Cardiac muscle cell (in vitro differentiated cells and primary cell): ENCODE results near the gene HS6ST3. TPM values are rescaled to one million over a fixed set of nuclear protein-coding genes. Genes with fewer than 3 reads are reported as not detected.

ENCODE experiments used
- DNase-seq, 2 donors: peaks; one replicate each; pipeline versions ENCODE4 v3.0.0 to v3.0.0-alpha.2; 2010 to 2017; ENCODE audit warnings: low read depth in 1 of 2, low spot score in 1 of 2
- H3K27ac ChIP-seq: fragments of 200-600 bp; sonication (generic); 2 replicates; pipeline ENCODE4 v1.5.1; 2016
- H3K27me3 ChIP-seq: fragments of 200-600 bp; sonication (generic); 2 replicates; pipeline ENCODE4 v1.6.0; 2016; ENCODE audit warnings: control low read depth
- H3K36me3 ChIP-seq: fragments of 200-600 bp; sonication (generic); 2 replicates; pipeline ENCODE4 v1.5.1; 2016; ENCODE audit warnings: control low read depth
- H3K4me1 ChIP-seq: fragments of 200-600 bp; sonication (generic); 2 replicates; pipeline ENCODE4 v1.8.1; 2017; ENCODE audit warnings: low read depth, mild to moderate bottlenecking, mixed run types
- H3K4me3 ChIP-seq: fragments of 200-600 bp; sonication (generic); 2 replicates; pipeline ENCODE4 v1.5.1; 2016; ENCODE audit warnings: mild to moderate bottlenecking
- H3K9me3 ChIP-seq: fragments of 200-600 bp; sonication (generic); 2 replicates; pipeline ENCODE4 v1.5.1; 2017; ENCODE audit warnings: low read depth, mild to moderate bottlenecking, control low read depth
- CTCF ChIP-seq: IDR thresholded peaks from 2 replicates; pipeline ENCODE4 v1.5.1; 2012; ENCODE audit warnings: low read depth, mild to moderate bottlenecking, low read length
- polyA plus RNA-seq: library from polyadenylated mRNA; unstranded; fragments of >200 nt; fragmentation: Nextera tagmentation; extraction: Ambion mirVana; gene quantifications from 2 replicates; pipeline ENCODE4 v1.2.1, GENCODE V29; 2016
- total RNA-seq: library from RNA; depleted of rRNA; stranded (reverse); fragments of >200 nt; gene quantifications from 2 replicates; pipeline ENCODE4 v1.2.3, GENCODE V29; 2016

HS6ST3 gene
- total and polyA plus RNA-seq, 2 experiments from 2014 or later: 0.38 to 0.39 TPM

GRCh38 chr13:96533408-96533807, 443.5 kb downstream of the HS6ST3 start:
- no peaks in the 10 kb centered on the region for H3K9me3 ChIP-seq

GRCh38 chr13:96539791-96540190, 449.9 kb downstream of the HS6ST3 start:
- DNase-seq: no peak
- peaks cover 8% of the 10 kb centered on the region for H3K4me1 ChIP-seq
- H3K27me3 ChIP-seq: no peaks in the 10 kb centered on the region
- no peaks in the 10 kb centered on the region for H3K9me3 ChIP-seq
- no peak for TF ChIP-seq CTCF
- no peaks in the 10 kb centered on the region for H3K36me3 ChIP-seq
- no peak overlapping the region for H3K4me3 ChIP-seq
- H3K27ac ChIP-seq: no peak overlapping the region

More at GRCh38 chr13:96533408-96533807, 443.5 kb downstream of the HS6ST3 start:
- no peaks in the 10 kb centered on the region for H3K27me3 ChIP-seq
- H3K27ac ChIP-seq: no peak overlapping the region
- DNase-seq: no peak
- H3K4me3 ChIP-seq: no peak overlapping the region
- peaks cover 6% of the 10 kb centered on the region for H3K4me1 ChIP-seq
- no peaks in the 10 kb centered on the region for H3K36me3 ChIP-seq
- no peak for TF ChIP-seq CTCF

- Histone ChIP-seq H3K9me3 (no peaks in the 10 kb centered on the region), H3K36me3 (no peaks in the 10 kb centered on the region), H3K4me1 (peaks cover 8% of the 10 kb centered on the region), H3K27me3 (no peaks in the 10 kb centered on the region), H3K27ac (no peak overlapping the region), H3K4me3 (no peak overlapping the region)
- DNase-seq: peak in 1 of 2 donors; percentile 32
- no peak for TF ChIP-seq CTCF
These were observed 450.8 kb downstream of the HS6ST3 start for GRCh38 chr13:96540670-96541069.

- H3K27me3 ChIP-seq: no peaks in the 10 kb centered on the region
- no peak overlapping the region for H3K4me3 ChIP-seq
- no peaks in the 10 kb centered on the region for H3K36me3 ChIP-seq
- H3K4me1 ChIP-seq: peaks cover 8% of the 10 kb centered on the region
- H3K27ac ChIP-seq: no peak overlapping the region
- no peaks in the 10 kb centered on the region for H3K9me3 ChIP-seq
- no peak for TF ChIP-seq CTCF
- DNase-seq: no peak
These were observed 453.1 kb downstream of the HS6ST3 start for GRCh38 chr13:96542986-96543385.

- H3K36me3 ChIP-seq: no peaks in the 10 kb centered on the region
- DNase-seq: no peak
- no peaks in the 10 kb centered on the region for H3K9me3 ChIP-seq
- TF ChIP-seq CTCF: no peak
- H3K27ac ChIP-seq: no peak overlapping the region
- H3K27me3 ChIP-seq: no peaks in the 10 kb centered on the region
- H3K4me3 ChIP-seq: no peak overlapping the region
- H3K4me1 ChIP-seq: peaks cover 6% of the 10 kb centered on the region
These were observed 455.1 kb downstream of the HS6ST3 start for GRCh38 chr13:96544957-96545356.

- H3K27me3 ChIP-seq: no peaks in the 10 kb centered on the region
- no peak for TF ChIP-seq CTCF
- no peak for DNase-seq
- H3K4me3 ChIP-seq: no peak overlapping the region
- H3K9me3 ChIP-seq: no peaks in the 10 kb centered on the region
- H3K27ac ChIP-seq: no peak overlapping the region
- no peaks in the 10 kb centered on the region for H3K4me1 ChIP-seq
- no peaks in the 10 kb centered on the region for H3K36me3 ChIP-seq
These were observed 456.6 kb downstream of the HS6ST3 start for GRCh38 chr13:96546463-96546862.
